LNCaP clone FGC (cell line): Measurements from ENCODE around the gene UXS1.

Source experiments
- DNase-seq: peaks from one replicate; pipeline ENCODE4 v3.0.0-alpha.2; 2011; ENCODE audit warnings: low read depth
- H3K4me3 ChIP-seq: 2 replicates; pipeline ENCODE4 v1.5.1; 2011; ENCODE audit warnings: mild to moderate bottlenecking, low read depth, low read length, control low read depth
- TF ChIP-seq, protein P1 (sequence below): IDR thresholded peaks from 2 replicates; pipeline ENCODE4 v1.5.1; 2012; ENCODE audit warnings: mild to moderate bottlenecking; ENCODE audit not compliant: control insufficient read depth, insufficient read depth; ENCODE audit errors: extremely low read depth

UXS1 gene

DNA sequence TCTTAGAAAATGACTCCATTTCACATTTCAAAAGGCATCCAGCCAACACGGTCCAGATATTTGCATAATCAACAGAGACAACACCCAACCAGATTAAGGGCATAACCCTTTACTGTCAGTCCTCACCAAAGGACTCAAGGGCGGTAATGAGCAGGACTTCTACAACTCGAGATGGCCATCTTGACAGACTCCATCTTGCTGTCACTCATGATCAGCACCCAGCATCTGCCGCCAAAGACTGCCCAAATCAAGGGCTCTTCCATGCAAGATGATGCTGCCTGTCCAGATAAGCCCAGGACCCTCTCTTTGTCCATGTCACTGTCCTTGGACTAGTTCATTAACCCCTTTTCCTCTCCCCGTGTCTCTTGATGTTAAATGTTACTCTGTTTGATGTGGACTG is 77.9 kb downstream of the UXS1 start:
- no peak for DNase-seq
- H3K4me3 ChIP-seq, result no peak overlapping the region
- TF ChIP-seq, protein P1, sequence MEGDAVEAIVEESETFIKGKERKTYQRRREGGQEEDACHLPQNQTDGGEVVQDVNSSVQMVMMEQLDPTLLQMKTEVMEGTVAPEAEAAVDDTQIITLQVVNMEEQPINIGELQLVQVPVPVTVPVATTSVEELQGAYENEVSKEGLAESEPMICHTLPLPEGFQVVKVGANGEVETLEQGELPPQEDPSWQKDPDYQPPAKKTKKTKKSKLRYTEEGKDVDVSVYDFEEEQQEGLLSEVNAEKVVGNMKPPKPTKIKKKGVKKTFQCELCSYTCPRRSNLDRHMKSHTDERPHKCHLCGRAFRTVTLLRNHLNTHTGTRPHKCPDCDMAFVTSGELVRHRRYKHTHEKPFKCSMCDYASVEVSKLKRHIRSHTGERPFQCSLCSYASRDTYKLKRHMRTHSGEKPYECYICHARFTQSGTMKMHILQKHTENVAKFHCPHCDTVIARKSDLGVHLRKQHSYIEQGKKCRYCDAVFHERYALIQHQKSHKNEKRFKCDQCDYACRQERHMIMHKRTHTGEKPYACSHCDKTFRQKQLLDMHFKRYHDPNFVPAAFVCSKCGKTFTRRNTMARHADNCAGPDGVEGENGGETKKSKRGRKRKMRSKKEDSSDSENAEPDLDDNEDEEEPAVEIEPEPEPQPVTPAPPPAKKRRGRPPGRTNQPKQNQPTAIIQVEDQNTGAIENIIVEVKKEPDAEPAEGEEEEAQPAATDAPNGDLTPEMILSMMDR, result no peak

DNA sequence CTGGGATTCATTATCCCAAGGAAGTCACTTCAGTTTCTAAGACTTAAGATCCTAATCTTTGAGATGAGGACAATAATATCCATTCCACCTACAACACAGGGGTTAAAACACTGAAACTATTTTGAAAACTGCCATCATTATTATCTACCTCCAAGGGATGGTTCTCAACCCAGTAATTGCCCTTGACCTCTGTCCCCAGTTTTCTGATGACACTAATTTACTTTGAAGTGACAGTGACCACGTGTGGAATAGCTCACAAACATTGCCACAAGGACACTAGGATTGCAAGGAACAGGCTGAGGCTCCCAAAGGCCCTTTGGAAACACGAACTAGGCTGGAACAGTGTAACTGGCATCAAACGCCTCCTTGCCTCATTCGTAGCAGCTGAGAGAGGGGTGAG is 78.4 kb downstream of the UXS1 start:
- DNase-seq, result no peak
- TF ChIP-seq, protein P1, result no peak
- no peak overlapping the region for H3K4me3 ChIP-seq

DNA sequence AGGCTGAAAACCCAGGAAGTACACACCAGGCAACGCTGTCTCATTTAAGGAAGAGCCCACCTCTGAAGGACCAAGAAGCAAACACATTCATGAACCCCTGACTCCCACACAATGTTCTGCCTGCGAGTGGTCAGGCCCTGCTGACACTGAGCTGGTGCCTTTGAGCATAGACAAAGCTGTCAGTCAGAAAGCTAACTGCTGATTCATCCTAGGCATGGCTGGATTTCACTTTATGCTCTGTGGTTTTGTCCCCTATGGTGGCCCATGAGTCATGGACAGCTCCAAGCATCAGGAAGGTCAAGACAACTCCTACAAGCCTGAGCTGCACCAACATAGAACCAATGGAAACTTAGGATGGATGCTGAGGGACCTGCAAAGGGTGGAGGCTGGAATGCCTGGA is 78.9 kb downstream of the UXS1 start:
- no peak for DNase-seq
- no peak overlapping the region for H3K4me3 ChIP-seq
- TF ChIP-seq, protein P1, result no peak

DNA sequence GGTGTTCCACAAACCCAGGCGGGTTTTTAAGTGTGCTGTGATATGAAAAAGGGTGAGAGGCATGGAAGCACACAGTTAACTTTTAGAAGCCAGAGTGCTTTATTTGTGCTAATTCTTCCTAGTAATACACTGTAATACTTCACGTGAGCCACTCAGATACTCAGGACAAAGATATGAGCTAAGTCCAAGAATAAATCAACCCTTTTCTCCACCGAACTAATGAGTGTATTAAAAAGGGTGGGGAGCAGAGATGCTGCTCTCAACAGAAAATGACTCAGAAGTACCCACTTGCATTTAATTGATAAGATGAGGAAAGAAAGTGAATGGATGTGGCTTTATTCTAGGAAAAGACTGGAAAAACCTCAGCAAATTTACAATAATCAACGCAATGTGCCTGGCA is 79.9 kb downstream of the UXS1 start:
- TF ChIP-seq, protein P1, result no peak
- no peak for DNase-seq
- no peak overlapping the region for H3K4me3 ChIP-seq

DNA sequence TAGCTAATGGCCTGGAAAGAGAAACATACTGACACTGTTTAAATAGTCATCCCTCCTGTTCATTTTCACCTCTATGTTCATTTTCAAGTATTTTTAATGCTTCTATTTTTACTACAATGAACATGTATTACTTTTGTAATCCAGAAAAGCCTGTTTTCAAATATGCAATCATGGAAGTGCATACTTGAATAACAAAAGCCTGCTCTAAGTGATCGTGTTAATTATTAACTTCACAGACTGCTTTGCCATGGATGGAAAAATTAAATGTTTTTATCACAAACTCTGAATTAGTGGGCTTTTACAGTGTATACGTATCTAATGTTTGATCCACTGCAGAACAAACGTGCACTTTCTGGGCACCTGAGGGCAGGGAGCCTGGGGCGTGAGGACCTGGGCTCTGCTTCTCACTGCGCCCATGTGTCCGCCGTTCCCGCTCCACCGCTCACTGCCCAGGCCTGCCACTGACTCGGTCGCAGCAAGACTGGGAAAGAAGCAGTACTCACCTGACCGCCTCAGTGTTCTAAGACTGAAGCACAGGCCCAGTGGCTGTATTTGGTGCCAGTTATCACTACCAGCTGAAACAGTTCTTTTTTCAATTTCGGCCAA is 80.6 kb downstream of the UXS1 start:
- no peak overlapping the region for H3K4me3 ChIP-seq
- TF ChIP-seq, protein P1, result no peak
- no peak for DNase-seq

DNA sequence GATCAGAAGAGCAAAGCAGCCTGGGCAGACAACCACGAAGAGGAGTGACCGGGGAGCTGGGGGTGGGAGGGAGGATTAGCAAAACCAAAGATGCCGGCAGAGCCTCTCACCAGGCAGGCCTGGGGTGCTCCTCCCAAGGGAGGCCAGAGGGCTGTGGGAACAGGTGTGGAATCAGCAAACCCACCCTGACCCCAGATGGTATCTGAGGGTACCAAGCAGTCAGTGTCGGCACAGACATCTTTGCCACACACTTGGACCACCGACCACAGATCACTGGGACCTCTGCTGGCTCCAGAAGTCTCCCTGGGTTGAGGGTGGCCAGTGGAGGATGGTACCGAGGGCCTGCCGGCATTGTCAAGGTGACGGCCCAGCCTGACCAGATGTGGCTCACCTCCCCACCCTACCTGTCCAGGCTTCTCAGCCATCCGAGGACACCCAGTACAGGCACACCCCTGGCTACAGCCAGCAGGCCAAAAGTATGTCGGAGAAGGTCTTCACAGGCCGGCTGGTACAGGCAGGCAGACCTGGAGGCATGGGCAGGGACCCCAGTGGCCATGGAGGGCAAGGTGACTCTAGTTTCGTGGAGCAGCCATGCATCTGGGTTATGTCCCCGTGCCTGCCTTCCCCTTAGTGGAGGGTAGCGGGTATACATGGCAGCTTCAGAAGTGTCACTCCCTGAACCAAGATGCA is 82.1 kb downstream of the UXS1 start:
- DNase-seq, result no peak
- no peak overlapping the region for H3K4me3 ChIP-seq
- TF ChIP-seq, protein P1, result no peak
